ENCODE measurements around the gene P4HA2. TPM values are rescaled to one million over a fixed set of nuclear protein-coding genes. Genes with fewer than 3 reads are reported as not detected.

Gene P4HA2
- total RNA-seq, 1 donor from 2014 or later: 68.7 TPM

GRCh38 chr5:132143148-132143547 lies 84.5 kb downstream of the P4HA2 start:
- Mint-ChIP-seq H3K4me3 (no peak overlapping the region), H3K36me3 (no peaks in the 10 kb centered on the region), H3K4me1 (no peaks in the 10 kb centered on the region), H3K9me3 (peaks cover 53% of the 10 kb centered on the region), H3K27me3 (ENCODE audit: low read depth) (peaks cover 24% of the 10 kb centered on the region), H3K27ac (no peak overlapping the region)
- TF ChIP-seq CTCF (IDR thresholded peaks at IDR 0.05; ENCODE audit: unreplicated experiment): no peak
- DNase-seq (ENCODE audit: low spot score in 2 of 2, unreplicated experiment in 2 of 2): no peak

- DNase-seq (ENCODE audit: low spot score in 2 of 2, unreplicated experiment in 2 of 2): no peak
- Mint-ChIP-seq H3K27me3 (ENCODE audit: low read depth) (peaks cover 17% of the 10 kb centered on the region), H3K36me3 (no peaks in the 10 kb centered on the region), H3K4me1 (no peaks in the 10 kb centered on the region), H3K9me3 (peaks cover 53% of the 10 kb centered on the region), H3K4me3 (no peak overlapping the region), H3K27ac (no peak overlapping the region)
- TF ChIP-seq CTCF (IDR thresholded peaks at IDR 0.05; ENCODE audit: unreplicated experiment): no peak
Measured at GRCh38 chr5:132142459-132142858, 85.2 kb downstream of the P4HA2 start.

Small RNAs within 50 kb of the gene (microRNA-seq; reads per million reads assigned to microRNA genes)
- not detected for gene MIR6830

Other genes starting within 250 kb of the P4HA2 start
- gene ACSL6, start 216.2 kb downstream of the P4HA2 start, total RNA-seq: not detected in 3 replicates
- not detected in 3 replicates for gene IL3, start 167.2 kb downstream of the P4HA2 start, total RNA-seq
- not detected in 3 replicates for gene CSF2, start 154.1 kb downstream of the P4HA2 start, total RNA-seq
- 48.8 to 50.7 TPM (median 50.1 TPM) in 3 replicates for gene PDLIM4, start 29.8 kb upstream of the P4HA2 start, total RNA-seq
- 2.1 to 2.4 TPM (median 2.2 TPM) in 3 replicates for gene SLC22A4, start 66.5 kb upstream of the P4HA2 start, total RNA-seq
- 27.7 to 31.1 TPM (median 30.8 TPM) in 3 replicates for gene SLC22A5, start 141.9 kb upstream of the P4HA2 start, total RNA-seq

Measured in mesothelial cell of epicardium (in vitro differentiated cells).